Stromal cell of bone marrow (primary cell): ENCODE data around the gene MPP1.

Experiments used
- DNase-seq: peaks from one replicate; pipeline ENCODE4 v3.0.0-alpha.2; 2012; ENCODE audit warnings: low read depth

The MPP1 gene

DNA sequence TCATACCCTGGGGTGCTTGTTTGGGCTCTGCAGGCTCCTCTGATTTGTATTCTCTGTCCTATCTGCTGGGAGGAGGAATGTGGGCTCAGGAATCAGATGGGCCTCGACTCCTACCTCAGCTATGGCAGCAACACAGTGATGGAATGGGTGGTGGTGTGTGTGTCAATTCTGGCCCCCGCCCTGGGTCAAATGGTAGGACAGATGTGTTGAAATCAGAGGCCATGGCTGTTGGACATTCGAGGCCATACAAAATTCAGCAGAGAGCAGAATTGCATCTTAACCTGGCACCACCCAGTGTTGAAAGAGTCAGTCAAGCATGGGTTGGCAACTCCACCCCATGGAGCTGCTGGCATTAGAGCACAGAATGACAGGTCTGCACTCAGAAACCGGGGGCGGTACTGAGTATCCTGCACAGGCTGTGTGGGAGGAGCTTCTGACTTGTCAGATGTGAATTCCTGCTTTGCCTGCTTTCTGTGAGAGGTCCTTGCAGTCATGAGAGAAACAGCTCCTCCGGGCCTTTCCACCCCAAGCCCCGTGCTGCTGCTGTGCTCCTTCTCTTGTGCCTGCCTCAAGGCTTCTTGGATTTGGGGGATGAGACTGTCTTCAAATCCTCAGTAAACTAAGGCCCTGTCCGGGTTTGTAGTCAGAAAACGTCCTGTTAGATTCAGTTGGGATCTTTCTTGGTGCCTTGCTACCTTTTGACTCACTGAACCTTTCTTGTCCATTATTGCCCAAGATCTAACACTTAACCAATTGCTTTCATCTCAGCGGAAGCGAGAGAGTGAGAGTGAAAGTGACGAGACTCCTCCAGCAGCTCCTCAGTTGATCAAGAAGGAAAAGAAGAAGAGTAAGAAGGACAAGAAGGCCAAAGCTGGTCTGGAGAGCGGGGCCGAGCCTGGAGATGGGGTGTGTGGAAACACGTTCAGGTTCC is 29.6 kb downstream of the MPP1 start:
- no peak for DNase-seq

DNA sequence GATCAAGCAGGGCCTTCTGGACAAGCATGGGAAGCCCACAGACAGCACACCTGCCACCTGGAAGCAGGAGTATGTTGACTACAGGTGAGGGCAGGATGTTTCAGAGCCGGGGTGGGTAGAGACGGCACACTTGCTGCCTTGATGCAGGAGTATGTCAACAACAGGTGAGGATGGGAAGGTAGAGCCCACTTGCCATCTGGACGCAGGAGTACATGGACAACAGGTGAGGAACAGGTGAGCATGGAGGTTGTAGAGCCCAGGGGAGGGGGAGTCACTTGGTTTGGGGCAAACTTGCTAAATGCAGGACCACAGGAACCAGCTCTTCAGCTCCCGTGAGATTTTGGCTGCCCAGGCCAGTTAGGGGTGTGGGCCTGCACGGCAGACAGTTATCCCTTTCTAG is 30.7 kb downstream of the MPP1 start:
- DNase-seq, result no peak

DNA sequence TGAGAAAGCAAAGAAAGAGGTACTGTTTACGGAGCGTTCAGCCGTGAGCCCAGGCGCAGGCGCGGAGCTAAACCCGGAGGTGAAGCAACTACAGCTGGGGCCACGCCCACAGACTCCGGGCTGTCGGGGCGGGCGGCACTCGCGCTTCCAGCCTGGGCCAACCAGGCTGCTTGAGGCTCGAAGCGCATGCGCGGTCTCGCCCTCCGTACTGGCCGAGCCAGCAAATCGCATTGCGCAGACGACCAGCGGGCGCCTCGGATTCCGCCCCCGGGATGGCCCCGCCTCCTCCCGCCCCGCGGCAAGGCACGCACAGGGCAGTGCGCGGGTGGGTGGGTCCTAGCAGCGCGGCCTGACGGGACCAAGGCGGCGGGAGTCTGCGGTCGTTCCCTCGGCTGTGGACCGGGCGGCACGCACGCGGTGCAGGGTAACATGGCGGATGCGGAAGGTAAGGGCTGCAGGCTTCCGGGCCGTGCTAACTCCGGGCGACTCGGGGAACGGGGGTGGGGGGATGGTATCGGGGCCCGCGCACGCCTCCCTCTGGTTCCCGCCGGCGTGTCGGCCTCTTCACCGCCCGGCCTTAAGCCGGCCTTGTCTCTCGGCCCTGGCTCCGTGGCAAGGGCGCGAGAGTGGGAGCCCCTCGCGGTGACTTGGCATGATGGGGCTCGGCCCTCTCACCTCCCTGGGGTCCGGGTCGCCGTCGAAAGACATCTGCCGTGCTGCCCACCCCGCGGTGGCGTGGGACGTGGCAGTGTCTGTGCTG is 42.6 kb downstream of the MPP1 start, which contains the start of gene DKC1:
Gene DKC1, plus strand, starts transcription at position 328 of the 760 bp plus-strand sequence. Its CDS starts 102 bp downstream, at position 430.
- DNase-seq, result peak; percentile 85

DNA sequence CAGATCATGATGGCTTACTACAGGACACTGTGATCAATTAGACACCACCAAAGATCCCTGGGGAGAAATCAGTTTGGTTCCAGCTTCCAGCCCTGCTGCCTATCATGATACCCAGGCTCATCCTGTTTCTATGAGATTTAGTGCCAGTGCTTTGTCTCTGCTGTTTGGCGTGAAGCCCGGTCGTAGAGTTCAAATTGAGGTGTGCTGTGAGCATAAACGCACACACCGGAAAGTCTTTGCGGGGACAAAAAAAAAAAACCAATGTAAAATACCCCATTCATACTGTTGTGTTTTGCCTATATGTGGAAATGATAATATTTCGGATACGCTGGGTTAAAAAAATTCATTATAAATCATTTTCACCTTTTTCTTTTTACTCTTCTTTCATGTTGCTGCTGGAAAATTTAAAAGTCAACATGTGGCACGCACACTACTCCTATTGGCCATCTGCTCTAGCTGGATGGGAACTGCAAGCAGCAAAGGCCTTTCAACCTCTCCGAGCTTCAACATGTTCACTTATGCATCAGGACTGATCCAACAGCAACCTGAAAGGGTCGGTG is 43.2 kb downstream of the MPP1 start:
- no peak for DNase-seq

DNA sequence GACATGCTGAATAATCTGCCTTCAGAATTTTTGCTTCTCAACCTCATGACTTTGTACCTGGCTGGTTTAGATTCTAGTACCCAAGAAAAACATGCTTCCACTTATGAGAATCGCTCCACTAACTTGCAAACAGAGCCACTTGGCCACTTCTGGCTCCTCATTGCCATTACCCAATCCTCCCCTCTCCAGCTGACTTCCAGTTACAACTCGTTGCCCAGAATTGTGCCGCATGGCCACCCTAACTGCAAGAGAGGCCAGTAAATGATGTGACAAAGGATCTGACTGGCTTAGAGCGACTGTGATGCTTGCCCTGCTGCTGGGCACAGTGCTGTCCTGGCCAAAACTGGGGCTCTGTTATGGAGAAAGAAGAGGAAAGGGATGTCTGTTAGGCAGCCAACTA is 46.6 kb downstream of the MPP1 start:
- DNase-seq, result no peak

DNA sequence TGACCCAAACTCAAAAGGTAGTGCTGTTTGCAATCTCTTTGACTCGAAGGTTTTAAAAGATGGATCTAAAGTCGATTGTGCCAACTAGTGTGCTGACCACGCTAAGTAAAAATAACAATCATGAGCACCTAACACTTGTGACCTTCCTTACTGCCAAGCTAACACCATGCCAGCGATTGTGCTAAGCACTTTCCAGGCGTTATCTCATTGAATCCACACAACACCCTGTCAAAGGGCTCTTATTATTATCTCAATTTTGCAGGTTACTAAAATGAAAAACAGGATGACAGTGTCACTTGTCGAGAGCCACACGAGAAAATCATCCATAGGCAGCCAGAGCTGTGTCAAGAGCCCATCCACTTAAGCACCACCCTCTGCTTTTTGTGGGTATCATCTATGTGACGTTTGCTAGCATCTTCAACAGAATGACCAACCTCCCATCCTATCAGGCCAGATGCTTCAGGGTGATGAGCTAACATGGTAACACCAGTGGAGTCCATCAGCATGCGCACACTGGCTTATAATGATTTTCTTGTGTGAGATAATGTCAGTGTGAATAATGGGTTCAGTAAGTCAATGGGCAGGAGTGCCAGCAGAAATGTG is 53.5 kb downstream of the MPP1 start:
- DNase-seq, result no peak

DNA sequence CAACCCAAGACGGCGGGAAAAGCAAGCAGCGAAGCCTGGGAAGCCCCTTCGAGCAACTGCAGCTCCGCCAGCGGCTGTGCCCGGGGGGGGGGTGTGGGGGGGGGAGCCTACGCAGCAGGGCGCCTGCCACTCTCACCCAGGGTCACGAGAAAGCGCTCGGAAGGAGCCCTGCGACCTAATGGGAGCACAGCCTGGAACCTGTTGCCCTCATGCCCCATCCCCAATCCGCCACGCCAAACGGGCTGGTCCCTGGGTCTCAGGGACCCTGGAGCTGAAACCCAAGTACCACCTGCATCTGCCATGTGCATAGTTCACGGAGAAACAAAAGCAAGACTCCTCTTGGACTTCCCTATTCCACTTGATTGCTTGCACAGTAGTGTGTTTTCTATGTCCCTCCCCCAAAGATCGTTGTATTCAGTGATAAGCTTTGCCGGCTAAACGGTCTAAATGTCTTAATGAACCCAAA is 54.0 kb downstream of the MPP1 start:
- DNase-seq, result no peak

DNA sequence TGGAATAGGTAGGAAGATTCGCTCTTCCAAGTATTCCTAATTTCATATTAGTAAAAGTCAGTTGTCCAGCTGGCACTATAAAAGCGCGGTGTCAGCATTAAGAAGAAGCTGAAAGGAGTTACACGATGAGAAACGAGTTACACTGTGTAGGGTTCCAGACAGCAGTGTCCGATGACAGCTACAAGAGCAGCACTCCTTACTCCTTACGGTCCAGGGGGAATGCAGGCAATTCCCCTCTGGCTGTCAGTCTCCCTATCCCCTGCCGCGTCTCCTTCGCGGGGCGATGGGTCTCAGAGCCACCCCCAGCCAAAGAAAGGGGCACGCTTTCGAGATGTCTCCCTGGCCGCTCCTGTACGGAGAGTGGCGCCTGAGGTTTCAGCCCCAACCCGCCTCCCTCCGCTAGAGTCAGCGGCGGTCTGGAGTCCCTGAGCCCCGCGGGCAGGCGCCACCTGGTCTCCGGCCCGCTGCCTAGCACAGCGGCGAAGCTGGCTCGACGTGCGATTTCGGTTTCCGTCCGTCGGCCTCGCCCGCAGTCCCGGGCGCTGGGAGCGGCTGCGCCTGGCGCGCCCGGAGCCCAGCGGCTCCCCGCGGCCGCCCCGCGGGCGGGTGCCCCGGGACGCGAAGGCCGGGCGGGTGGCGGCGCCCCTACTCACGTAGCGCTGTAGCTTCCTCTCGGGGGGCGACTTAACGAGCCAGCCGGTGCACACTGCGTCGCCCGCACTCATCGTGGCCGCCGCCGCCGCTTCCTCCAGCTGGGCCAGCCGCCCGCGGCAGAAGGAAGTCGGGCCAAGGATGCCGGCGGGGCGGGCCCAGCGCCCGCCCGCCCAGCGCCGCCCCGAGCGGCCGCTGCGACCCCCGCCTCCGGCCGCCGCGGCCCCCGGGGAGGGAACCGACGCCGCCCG is 54.7 kb downstream of the MPP1 start, which contains the start of gene GAB3:
Gene GAB3, minus strand, starts transcription at position 777 of the 902 bp plus-strand sequence. Its CDS starts 52 bp downstream, at position 725.
- DNase-seq, result no peak

DNA sequence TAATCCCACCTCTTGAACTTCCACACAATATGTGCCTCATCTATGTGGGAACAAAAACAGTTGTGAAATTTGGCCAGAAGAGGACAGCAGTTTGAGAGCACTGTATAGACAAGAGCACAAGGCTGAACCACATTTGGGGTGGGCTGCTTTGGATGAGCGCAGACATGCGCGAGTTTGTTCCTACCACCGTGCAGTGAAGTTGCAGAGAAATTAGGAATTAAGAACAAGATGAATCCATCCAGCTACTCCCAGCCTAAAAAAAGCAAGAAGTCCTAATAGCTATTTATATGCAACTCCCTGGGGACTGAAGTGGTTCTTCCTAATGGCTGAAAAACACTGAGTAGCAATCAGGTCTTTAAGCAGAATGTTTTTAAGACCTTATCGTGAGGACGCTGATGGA is 55.4 kb downstream of the MPP1 start:
- DNase-seq, result no peak

DNA sequence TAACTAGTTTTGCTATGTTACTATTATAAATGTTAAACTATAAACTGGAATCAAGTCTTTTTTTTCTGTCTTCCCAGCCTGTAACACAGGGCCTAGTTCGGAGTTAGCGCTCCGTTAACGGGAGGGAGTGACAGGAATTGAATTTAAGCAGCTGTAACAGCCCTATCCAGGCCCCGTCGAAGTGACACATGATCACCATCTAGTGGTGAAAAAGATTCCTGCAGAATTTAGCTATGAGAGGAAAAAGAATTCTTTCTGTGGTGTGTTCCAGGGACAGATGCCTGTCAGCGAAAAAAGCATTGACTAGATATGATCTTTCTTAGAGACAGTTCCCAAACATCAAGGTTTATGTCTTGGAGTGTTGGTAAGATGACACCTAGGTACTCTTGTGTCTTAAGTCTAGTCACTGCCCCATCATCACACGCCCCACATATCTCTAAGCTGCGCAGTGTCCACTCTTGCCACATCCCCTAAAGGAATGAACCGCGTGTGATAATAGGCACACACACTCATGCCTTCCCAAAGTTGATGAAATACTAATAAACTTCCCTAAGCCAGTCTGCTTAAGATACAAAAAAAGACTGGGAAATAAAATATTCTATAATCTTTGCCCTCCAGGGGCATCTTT is 56.5 kb downstream of the MPP1 start:
- DNase-seq, result no peak

DNA sequence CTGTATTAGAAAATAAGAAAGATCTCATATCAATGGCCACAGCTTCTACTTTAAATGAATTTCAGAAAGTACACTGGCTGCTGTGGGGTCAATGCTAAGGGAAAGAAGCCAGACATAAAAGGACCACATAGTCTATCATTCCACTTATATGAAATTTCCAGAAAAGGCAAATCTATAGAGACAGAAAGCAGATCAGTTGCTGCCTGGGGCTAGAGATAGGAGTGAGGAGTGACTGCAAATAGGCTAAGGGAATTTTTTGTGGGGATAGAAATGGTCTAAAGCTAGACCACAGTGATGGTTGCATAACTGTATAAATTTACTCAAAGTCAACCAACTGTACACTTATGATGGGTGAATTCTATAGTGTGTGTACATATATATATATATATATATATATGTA is 62.7 kb downstream of the MPP1 start:
- no peak for DNase-seq

DNA sequence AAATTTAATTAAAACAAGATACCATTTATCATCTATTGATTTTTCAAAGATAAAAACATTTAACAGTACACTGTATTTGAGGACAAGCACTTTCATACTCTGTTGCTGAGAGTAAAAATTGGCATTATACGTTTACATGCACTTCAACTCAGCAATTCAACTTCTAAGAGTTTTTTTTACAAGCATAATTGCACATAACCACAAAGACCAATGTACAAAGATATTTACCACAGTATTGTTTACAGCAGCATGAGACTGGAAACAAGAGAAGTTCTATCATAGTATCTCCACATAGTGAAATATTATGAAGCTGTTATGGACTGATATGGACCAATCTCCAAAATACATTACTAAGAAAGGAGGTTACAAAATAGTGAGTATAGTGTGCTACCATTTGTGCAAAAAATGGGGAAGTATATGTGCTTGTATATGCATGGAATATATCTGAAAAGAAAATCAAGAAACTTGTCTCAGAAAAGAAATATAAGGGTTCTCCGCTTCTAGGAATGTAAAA is 65.3 kb downstream of the MPP1 start:
- DNase-seq, result no peak

DNA sequence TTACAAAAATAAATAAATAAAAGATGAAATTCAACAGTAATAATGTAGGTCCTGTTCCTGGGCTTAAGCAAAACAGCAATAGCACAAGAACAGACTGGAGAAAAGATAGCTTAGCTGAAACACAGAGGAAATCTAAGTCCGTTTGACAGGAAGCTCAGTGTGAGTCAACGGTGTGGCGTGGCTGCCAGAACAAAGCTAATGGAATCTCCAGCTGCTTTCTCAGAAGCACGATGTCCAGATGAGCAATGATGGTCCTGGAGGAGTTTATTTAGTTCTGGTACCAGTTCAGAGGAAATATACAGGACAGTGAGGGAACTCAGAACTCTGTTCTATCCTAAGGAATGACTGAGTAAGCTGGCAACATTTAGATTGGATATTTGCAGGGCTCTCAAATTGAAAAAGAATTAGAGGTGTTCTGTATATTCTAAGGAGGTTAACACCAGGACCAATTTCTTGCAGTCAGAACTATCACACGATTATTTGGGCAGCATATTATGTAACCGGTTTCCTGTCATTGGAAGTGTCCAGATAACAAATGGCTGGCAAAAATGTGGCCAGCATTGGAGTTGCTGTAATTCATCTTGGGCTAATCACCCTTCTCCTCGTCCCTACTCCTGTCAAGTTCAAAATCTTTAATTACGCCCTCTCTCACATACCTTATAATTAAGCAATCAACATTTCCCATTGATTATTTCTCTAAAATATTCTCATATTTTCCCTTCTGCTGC is 67.1 kb downstream of the MPP1 start:
- DNase-seq, result no peak

DNA sequence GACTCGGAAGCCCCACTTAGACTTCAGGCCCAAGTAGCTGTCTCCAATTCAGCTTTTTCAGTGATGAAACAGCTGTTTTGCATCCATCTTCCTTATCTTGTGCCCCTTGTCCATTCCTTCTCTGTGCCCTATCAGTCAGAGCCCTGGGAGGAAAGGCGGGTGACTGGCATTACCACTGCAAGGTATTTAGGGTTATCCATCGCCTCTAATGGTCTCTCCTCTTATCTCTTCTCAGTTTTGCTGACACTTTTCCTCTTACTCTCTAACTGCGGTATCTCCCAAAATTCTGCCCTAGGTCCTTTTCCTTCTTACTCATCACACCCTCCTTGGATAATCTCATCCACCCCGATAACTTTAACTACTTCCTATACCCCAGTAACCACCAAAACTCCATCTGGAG is 68.1 kb downstream of the MPP1 start:
- no peak for DNase-seq

DNA sequence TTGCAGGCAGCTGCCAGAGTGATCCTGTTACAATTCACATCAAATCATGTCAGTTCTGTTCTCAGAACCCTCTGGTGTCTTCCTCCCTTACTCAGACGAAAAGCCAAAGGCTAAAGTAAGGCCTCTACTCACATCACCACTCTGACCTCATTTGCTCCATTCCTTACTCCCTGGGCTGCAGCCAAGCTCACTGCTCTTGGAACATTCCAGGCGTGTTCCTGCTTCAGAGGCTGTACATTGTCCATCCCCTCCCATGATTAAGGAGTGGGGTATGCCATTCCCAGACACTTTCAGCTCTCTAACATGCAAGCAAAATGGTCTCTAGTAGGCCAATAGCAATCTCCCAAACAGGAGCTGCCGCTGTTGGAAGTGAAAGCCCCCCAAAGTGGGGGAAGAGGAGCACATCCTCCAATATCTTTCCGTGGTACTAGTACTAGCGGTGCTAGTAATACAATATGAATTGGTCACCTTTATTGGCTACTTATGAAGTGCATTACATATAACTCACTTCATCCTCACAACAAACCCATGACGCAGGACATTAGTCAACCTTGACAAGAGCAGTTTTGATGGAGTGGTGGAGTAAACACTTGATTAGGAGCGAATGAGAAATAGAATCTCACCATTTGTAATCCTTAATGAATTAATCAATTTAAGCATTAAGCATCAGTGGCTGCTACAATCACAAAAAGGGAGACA is 69.4 kb downstream of the MPP1 start:
- no peak for DNase-seq

DNA sequence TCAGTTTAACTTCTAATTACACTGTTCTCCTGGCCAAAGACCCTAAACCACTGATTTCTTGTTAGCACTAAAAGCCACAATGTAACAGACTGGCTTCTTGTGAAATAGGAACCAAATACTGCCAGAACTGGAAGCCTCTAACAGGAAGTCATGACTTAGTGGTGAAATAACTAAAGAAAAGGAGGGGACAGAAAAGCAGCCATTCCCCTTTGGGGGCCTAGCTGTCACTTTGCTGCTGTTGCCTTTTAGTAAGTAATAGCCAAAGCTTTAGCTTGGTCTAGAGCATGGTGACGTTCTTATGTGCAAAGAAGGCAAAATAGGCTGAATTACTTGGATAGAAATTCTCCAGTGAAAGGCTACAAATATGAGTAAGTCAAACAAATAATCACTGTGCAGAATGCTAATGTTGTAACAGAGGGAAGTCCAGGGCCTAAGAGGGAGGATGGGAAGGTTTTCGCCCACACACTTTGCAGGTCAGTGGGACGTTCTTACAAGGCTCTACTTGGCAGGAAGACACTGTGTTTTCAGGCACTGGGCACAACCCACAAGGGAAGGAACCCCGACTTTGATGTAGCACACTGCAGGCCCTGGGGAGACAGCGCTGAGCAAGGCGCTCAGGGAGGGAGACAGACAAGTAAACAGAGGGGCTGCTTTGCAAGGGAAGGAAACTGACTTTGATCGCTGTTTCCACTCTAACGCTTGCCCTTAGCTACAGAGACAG is 71.1 kb downstream of the MPP1 start:
- no peak for DNase-seq

DNA sequence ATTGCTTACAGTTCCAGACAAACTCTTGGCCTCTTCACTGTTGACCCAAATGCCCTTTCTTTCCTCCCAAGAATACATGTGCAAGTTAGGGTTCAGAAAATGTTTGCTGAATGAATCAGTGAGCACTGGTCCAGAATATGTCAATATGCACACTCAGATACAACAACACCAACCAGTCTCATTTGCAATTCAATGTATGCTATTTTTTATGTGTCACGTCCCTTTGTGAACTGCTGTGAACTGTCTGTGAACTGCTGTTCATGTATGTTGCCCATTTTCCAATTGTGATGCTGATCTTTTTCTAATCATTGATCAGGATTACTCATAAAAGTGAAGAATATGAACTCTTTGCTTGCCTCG is 72.2 kb downstream of the MPP1 start:
- no peak for DNase-seq

DNA sequence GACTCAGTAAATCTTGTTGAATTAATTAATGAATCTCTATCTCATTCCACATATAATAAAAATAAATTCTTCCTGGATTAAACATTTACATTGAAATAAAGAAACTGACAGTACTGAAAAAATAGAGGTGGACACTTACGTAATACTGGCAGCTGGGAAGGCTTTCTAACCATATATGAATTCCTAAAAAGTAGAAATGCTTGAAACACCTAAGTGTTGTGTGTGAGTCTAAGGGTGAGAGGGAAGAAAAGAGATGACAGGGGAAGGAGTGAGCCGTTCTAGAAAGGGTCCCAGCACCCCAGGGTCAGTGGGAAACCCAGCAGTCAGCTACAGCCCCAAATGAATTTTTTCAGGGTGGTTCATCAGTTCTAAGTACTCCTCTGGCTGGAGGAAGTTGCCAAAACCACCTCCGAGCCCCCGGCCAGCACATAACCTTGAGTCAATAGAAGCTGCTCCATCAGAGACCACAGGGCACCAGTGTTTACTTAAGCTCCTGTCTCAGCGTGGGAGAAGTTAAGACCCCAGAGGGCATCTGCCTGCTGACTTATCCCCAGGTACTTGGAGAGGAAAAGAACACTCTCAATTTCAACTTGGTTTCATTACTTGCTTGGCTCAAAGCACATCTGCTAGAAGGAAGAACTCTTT is 72.7 kb downstream of the MPP1 start:
- DNase-seq, result no peak
